H1 (cell line): ENCODE measurements around the gene SERINC4. TPM values are rescaled to one million over a fixed set of nuclear protein-coding genes. Genes with fewer than 3 reads are reported as not detected.

ENCODE experiments used
- CTCF ChIA-PET: fragments of 300-600 bp; sonication (Branson Sonifier 250); formaldehyde crosslinking; loops from one replicate; lab custom pipeline; 2021; ENCODE audit not compliant: partially characterized antibody; lab: Charles Lee
- POLR2A ChIA-PET: fragments of 300-600 bp; sonication (Branson Sonifier 250); formaldehyde crosslinking; loops from one replicate; lab custom pipeline; 2021; ENCODE audit warnings: inconsistent platforms; ENCODE audit not compliant: partially characterized antibody; lab: Charles Lee
- DNase-seq, 2 experiments: peaks; one replicate each; pipeline versions ENCODE4 v3.0.0 to v3.0.0-alpha.2; 2010 to 2022; ENCODE audit warnings: low spot score in 2 of 2, low read depth in 1 of 2, mixed read lengths in 1 of 2
- FAIRE-seq: peaks from 2 replicates; lab custom pipeline; 2011; peaks lifted over from hg19 to GRCh38; lab: Jason Lieb, UNC
- H2AFZ ChIP-seq: 2 replicates; pipeline ENCODE4 v1.8.1; 2012; ENCODE audit warnings: low read length, inconsistent platforms
- H2AK5ac ChIP-seq: 2 replicates; pipeline ENCODE4 v1.6.1; 2013; ENCODE audit warnings: low read depth, low read length
- H2BK120ac ChIP-seq: replicated peaks from 2 replicates; pipeline ENCODE3; 2013; ENCODE audit warnings: low read depth, low read length, inconsistent platforms
- H2BK12ac ChIP-seq: 2 replicates; pipeline ENCODE4 v1.6.1; 2013; ENCODE audit warnings: low read depth, low read length
- H2BK15ac ChIP-seq: 2 replicates; pipeline ENCODE4 v1.6.1; 2013; ENCODE audit warnings: low read length
- H2BK20ac ChIP-seq: 2 replicates; pipeline ENCODE4 v1.6.1; 2013; ENCODE audit warnings: low read length
- H2BK5ac ChIP-seq: 2 replicates; pipeline ENCODE4 v1.6.1; 2013; ENCODE audit warnings: low read depth, low read length
- H3K14ac ChIP-seq: 2 replicates; pipeline ENCODE4 v1.6.1; 2013; ENCODE audit warnings: inconsistent platforms; ENCODE audit not compliant: insufficient read length
- H3K18ac ChIP-seq: 2 replicates; pipeline ENCODE4 v1.6.1; 2013; ENCODE audit warnings: low read length; ENCODE audit errors: extremely low read depth
- H3K23ac ChIP-seq: 2 replicates; pipeline ENCODE4 v1.6.1; 2013; ENCODE audit warnings: inconsistent platforms; ENCODE audit not compliant: insufficient read length
- H3K23me2 ChIP-seq: 2 replicates; pipeline ENCODE4 v1.6.1; 2013; ENCODE audit warnings: low read depth, low read length
- H3K27ac ChIP-seq: 2 replicates; pipeline ENCODE4 v1.6.1; 2011; ENCODE audit warnings: low read depth, low read length, inconsistent platforms
- H3K27me3 ChIP-seq, 4 experiments: replicated peaks in 1 of 4; 1 replicate in 1 of 4; 2 replicates in 3 of 4; pipeline versions ENCODE4 v1.6.1 to v1.8.1; 2011 to 2013; ENCODE audit warnings: low read length in 3 of 4, mild to moderate bottlenecking in 3 of 4, inconsistent platforms in 2 of 4, mixed read lengths in 2 of 4, moderate library complexity in 1 of 4; ENCODE audit not compliant: control insufficient read depth in 3 of 4, insufficient read depth in 3 of 4; ENCODE audit errors: extremely low read depth in 1 of 4
- H3K36me3 ChIP-seq, 4 experiments: 2 replicates each; pipeline versions ENCODE4 v1.6.1 to v1.8.1; 2011 to 2013; ENCODE audit warnings: mild to moderate bottlenecking in 4 of 4, low read length in 3 of 4, moderate library complexity in 2 of 4, control low read depth in 1 of 4, inconsistent platforms in 1 of 4; ENCODE audit not compliant: insufficient read depth in 4 of 4, control insufficient read depth in 2 of 4
- H3K4ac ChIP-seq: replicated peaks from 2 replicates; pipeline ENCODE3; 2013; ENCODE audit warnings: low read length, low read depth, mixed read lengths, inconsistent platforms; ENCODE audit not compliant: insufficient read length
- H3K4me1 ChIP-seq, 4 experiments: replicated peaks in 1 of 4; 1 replicate in 1 of 4; 2 replicates in 3 of 4; pipeline versions ENCODE4 v1.6.1 to v1.8.1; 2011 to 2013; ENCODE audit warnings: low read length in 3 of 4, inconsistent platforms in 2 of 4, mixed read lengths in 1 of 4; ENCODE audit not compliant: insufficient read depth in 4 of 4, control insufficient read depth in 3 of 4
- H3K4me2 ChIP-seq, 2 experiments: 2 replicates each; pipeline versions ENCODE4 v1.6.1 to v1.8.1; 2011 to 2013; ENCODE audit warnings: low read depth in 2 of 2, low read length in 2 of 2, control low read depth in 1 of 2, inconsistent platforms in 1 of 2, mild to moderate bottlenecking in 1 of 2; ENCODE audit not compliant: insufficient read depth in 1 of 2
- H3K4me3 ChIP-seq, 4 experiments: fragments of 200-600, 300-600 bp in 1 of 4; sonication (generic), shearing (Covaris generic), sonication (Bioruptor Twin) in 1 of 4; 2 replicates each; pipeline versions ENCODE4 v1.5.1 to v1.8.1; 2011 to 2016; ENCODE audit warnings: low read length in 4 of 4, low read depth in 3 of 4, control low read depth in 2 of 4, inconsistent platforms in 2 of 4, mild to moderate bottlenecking in 2 of 4, mixed read lengths in 1 of 4, moderate library complexity in 1 of 4; ENCODE audit not compliant: insufficient read depth in 2 of 4; ENCODE audit errors: extremely low read depth in 1 of 4
- H3K56ac ChIP-seq: replicated peaks from 2 replicates; pipeline ENCODE3; 2013; ENCODE audit warnings: low read depth, mild to moderate bottlenecking, mixed read lengths, low read length, inconsistent platforms; ENCODE audit not compliant: insufficient read length
- H3K79me1 ChIP-seq: 2 replicates; pipeline ENCODE4 v1.6.1; 2013; ENCODE audit warnings: low read depth, low read length, control low read depth
- H3K79me2 ChIP-seq, 2 experiments: 2 replicates each; pipeline versions ENCODE4 v1.6.1 to v1.8.1; 2012 to 2013; ENCODE audit warnings: low read length in 2 of 2, mild to moderate bottlenecking in 2 of 2, inconsistent platforms in 1 of 2; ENCODE audit not compliant: insufficient read depth in 2 of 2, control insufficient read depth in 1 of 2
- H3K9ac ChIP-seq, 4 experiments: replicated peaks in 1 of 4; 1 replicate in 1 of 4; 2 replicates in 3 of 4; pipeline versions ENCODE4 v1.6.1 to v1.8.1; 2011 to 2013; ENCODE audit warnings: low read depth in 3 of 4, low read length in 3 of 4, control low read depth in 2 of 4, mild to moderate bottlenecking in 2 of 4, moderate library complexity in 2 of 4, inconsistent platforms in 1 of 4; ENCODE audit errors: extremely low read depth in 1 of 4
- H3K9me3 ChIP-seq, 2 experiments: 2 replicates each; pipeline versions ENCODE4 v1.6.1 to v1.8.1; 2012 to 2013; ENCODE audit warnings: mild to moderate bottlenecking in 2 of 2, moderate library complexity in 2 of 2, control low read depth in 1 of 2, inconsistent platforms in 1 of 2, low read depth in 1 of 2, low read length in 1 of 2, mixed read lengths in 1 of 2; ENCODE audit not compliant: insufficient read depth in 2 of 2
- H4K20me1 ChIP-seq, 2 experiments: replicated peaks in 1 of 2; 2 replicates each; pipeline versions ENCODE3 to v1.8.1; 2011 to 2013; ENCODE audit warnings: inconsistent platforms in 2 of 2, low read length in 2 of 2, mild to moderate bottlenecking in 1 of 2; ENCODE audit not compliant: insufficient read depth in 2 of 2, control insufficient read depth in 1 of 2
- H4K5ac ChIP-seq: 2 replicates; pipeline ENCODE4 v1.6.1; 2013; ENCODE audit warnings: low read length, low read depth, mixed read lengths, inconsistent platforms; ENCODE audit not compliant: insufficient read length
- H4K8ac ChIP-seq: 2 replicates; pipeline ENCODE4 v1.8.0; 2013; ENCODE audit warnings: mild to moderate bottlenecking, moderate library complexity, low read length, inconsistent platforms; ENCODE audit not compliant: insufficient read depth; ENCODE audit errors: extremely low read depth
- H4K91ac ChIP-seq: replicated peaks from 2 replicates; pipeline ENCODE3; 2013; ENCODE audit warnings: low read length, mixed read lengths, inconsistent platforms; ENCODE audit not compliant: insufficient read length
- BACH1 ChIP-seq: IDR thresholded peaks from 2 replicates; pipeline ENCODE4 v1.6.1; 2012; ENCODE audit warnings: low read length, improper control_type of control experiment
- CHD2 ChIP-seq: IDR thresholded peaks from 2 replicates; pipeline ENCODE4 v1.6.1; 2012; ENCODE audit warnings: low read length, improper control_type of control experiment
- HDAC2 ChIP-seq, 2 experiments: fragments of 300-600 bp in 1 of 2; sonication (generic) in 1 of 2; IDR thresholded peaks; 2 replicates each; pipeline ENCODE4 v1.6.1; 2011 to 2012; ENCODE audit warnings: low read depth in 2 of 2, low read length in 2 of 2, mild to moderate bottlenecking in 2 of 2, moderate library complexity in 2 of 2, borderline replicate concordance in 1 of 2, inconsistent platforms in 1 of 2
- KDM4A ChIP-seq: IDR thresholded peaks from one replicate; pipeline ENCODE4 v1.7.1; 2012; ENCODE audit warnings: low read depth, mild to moderate bottlenecking, moderate library complexity, low read length, inconsistent platforms; ENCODE audit not compliant: severe bottlenecking
- POLR2AphosphoS5 ChIP-seq: IDR thresholded peaks from 2 replicates; pipeline ENCODE4 v1.6.1; 2011; ENCODE audit warnings: low read depth, low read length
- SRF ChIP-seq: IDR thresholded peaks from 2 replicates; pipeline ENCODE4 v1.6.1; 2011; ENCODE audit warnings: mild to moderate bottlenecking, low read depth, low read length, moderate library complexity
- SUZ12 ChIP-seq: fragments of 200-600 bp; sonication (generic); IDR thresholded peaks from 2 replicates; pipeline ENCODE4 v1.6.1; 2012; ENCODE audit warnings: mild to moderate bottlenecking, inconsistent platforms, low read length, moderate library complexity, mixed read lengths
- TCF12 ChIP-seq: IDR thresholded peaks from 2 replicates; pipeline ENCODE4 v1.6.1; 2011; ENCODE audit warnings: low read depth, mild to moderate bottlenecking, low read length
- TEAD4 ChIP-seq: IDR thresholded peaks from 2 replicates; pipeline ENCODE4 v1.6.1; 2012; ENCODE audit warnings: low read depth, low read length, inconsistent platforms, mixed read lengths
- WGBS, 2 experiments: shearing (Covaris generic) in 1 of 2; methylation state at CpG; one replicate each; pipeline versions ENCODE4 v1.1.6 to v1.1.7; 2013 to 2015; ENCODE audit warnings: low lambda C conversion rate in 2 of 2, mixed read lengths in 2 of 2, inconsistent platforms in 1 of 2, low coverage in 1 of 2, missing lambda C conversion rate in 1 of 2; ENCODE audit not compliant: insufficient replicate concordance in 2 of 2, insufficient coverage in 1 of 2, insufficient read length in 1 of 2; ENCODE audit errors: extremely low coverage in 1 of 2, missing lambda C conversion rate in 1 of 2; 5-methylcytosine and 5-hydroxymethylcytosine counted together
- polyA plus RNA-seq, 7 experiments: library from polyadenylated mRNA; depleted of rRNA in 3 of 7; stranded (reverse) in 5 of 7; unstranded in 2 of 7; fragments of >200 nt in 5 of 7; fragments of 200-250 nt in 2 of 7; gene quantifications; 1 replicate in 5 of 7; 2 replicates in 1 of 7; 4 replicates in 1 of 7; pipeline versions ENCODE4 v1.2.1 to v1.2.3, GENCODE V29; 2011 to 2013; ENCODE audit warnings: missing spikeins in 2 of 7, mixed read lengths in 2 of 7
- total RNA-seq: library from RNA; stranded (reverse); fragmentation: NEBNext Ultra II Directional; extraction: Animal tissue kit (Norgen Biotek cat#: 25700); gene quantifications from 2 replicates; pipeline ENCODE4 v1.2.1, GENCODE V29; 2021
- TF ChIP-seq, protein P1 (sequence below): IDR thresholded peaks from 2 replicates; pipeline ENCODE4 v1.6.1; 2012; ENCODE audit warnings: low read length, inconsistent platforms
- TF ChIP-seq, protein P2 (sequence below): IDR thresholded peaks from 2 replicates; pipeline ENCODE4 v1.6.1; 2012; ENCODE audit warnings: inconsistent platforms

The SERINC4 gene
- total and polyA plus RNA-seq, 2 of the 8 experiments (the other 6 are each of a cell fraction or from before 2014, with no cell fraction given), result 0.08 TPM; not detected in 1

DNA sequence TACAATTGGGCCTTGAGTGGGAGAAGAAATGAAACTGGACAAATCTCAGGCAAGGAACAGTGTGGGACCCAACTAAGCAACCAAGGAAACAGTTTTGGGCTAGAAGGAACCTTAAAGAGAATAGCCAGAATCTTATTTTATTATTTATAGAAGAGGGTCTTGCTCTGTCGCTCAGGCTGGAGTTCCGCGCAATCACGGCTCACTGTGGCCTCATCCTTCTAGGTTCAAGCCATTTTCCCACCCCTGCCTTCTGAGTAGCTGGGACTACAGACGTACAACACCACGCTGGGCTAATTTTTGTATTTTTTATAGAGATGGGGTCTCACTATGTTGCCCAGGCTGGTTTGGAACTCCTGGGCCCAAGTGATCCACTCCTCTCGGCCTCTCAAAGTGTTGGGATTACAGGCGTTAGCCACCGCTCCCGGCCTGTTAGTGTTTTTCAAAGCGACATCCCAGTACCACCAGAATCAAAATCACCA lies 26.0 kb upstream of the SERINC4 start:
- peaks cover 0 to 4% (median 2%) of the 10 kb centered on the region in 4 experiments; a peak in 4 of 7 replicates for H3K4me1 ChIP-seq
- FAIRE-seq, result no peak
- CTCF ChIA-PET, result no interaction called here
- H2BK15ac ChIP-seq, result no peak overlapping the region
- no peak overlapping the region for H3K9ac ChIP-seq
- peaks cover 3 to 21% of the 10 kb centered on the region in 2 experiments for H3K79me2 ChIP-seq
- H3K23me2 ChIP-seq, result no peaks in the 10 kb centered on the region
- H4K20me1 ChIP-seq, result no peaks in the 10 kb centered on the region
- no peak overlapping the region for H4K91ac ChIP-seq
- no peak overlapping the region for H2BK5ac ChIP-seq
- no peak overlapping the region for H3K4ac ChIP-seq
- no peak overlapping the region for H3K14ac ChIP-seq
- no peak overlapping the region for H2BK120ac ChIP-seq
- peak overlapping the region; percentile 66; the same call in 1 of the 2 replicates for H4K8ac ChIP-seq
- H3K9me3 ChIP-seq, result peaks cover 0 to 3% of the 10 kb centered on the region in 2 experiments; a peak in 2 of 4 replicates
- H2AFZ ChIP-seq, result no peak overlapping the region
- no peak overlapping the region for H4K5ac ChIP-seq
- no peak overlapping the region for H2BK20ac ChIP-seq
- POLR2A ChIA-PET, result interaction anchor here (0.6 to 1.4 kb wide), 2 partner anchors 35 to 343 kb away, joined by 4 to 5 read pairs; no protein-coding TSS in a partner anchor
- H3K27ac ChIP-seq, result no peak overlapping the region
- H3K18ac ChIP-seq, result no peak overlapping the region; the same call in 1 of the 2 replicates
- peaks cover 0 to 5% (median 0%) of the 10 kb centered on the region in 4 experiments; a peak in 1 of 8 replicates for H3K36me3 ChIP-seq
- H3K56ac ChIP-seq, result no peak overlapping the region
- no peak overlapping the region for H2AK5ac ChIP-seq
- H3K27me3 ChIP-seq, result peaks cover 0 to 16% (median 4%) of the 10 kb centered on the region in 4 experiments; a peak in 4 of 7 replicates
- DNase-seq, result no peak
- TF ChIP-seq, protein P1, sequence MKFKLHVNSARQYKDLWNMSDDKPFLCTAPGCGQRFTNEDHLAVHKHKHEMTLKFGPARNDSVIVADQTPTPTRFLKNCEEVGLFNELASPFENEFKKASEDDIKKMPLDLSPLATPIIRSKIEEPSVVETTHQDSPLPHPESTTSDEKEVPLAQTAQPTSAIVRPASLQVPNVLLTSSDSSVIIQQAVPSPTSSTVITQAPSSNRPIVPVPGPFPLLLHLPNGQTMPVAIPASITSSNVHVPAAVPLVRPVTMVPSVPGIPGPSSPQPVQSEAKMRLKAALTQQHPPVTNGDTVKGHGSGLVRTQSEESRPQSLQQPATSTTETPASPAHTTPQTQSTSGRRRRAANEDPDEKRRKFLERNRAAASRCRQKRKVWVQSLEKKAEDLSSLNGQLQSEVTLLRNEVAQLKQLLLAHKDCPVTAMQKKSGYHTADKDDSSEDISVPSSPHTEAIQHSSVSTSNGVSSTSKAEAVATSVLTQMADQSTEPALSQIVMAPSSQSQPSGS, result no peak
- TF ChIP-seq SRF, result no peak
- TF ChIP-seq KDM4A, result no peak
- TF ChIP-seq SUZ12, result no peak
- no peak for TF ChIP-seq POLR2AphosphoS5
- no peak for TF ChIP-seq CHD2
- TF ChIP-seq, protein P2, sequence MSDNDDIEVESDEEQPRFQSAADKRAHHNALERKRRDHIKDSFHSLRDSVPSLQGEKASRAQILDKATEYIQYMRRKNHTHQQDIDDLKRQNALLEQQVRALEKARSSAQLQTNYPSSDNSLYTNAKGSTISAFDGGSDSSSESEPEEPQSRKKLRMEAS, result no peak
- TF ChIP-seq HDAC2 (IDR thresholded peaks at IDR 0.05; ENCODE audit: borderline replicate concordance in 1 of 2, low read depth in 2 of 2, low read length in 2 of 2), result no peak
- TF ChIP-seq TCF12, result no peak
- no peak for TF ChIP-seq TEAD4
- TF ChIP-seq BACH1, result no peak
- no peaks in the 10 kb centered on the region for H3K79me1 ChIP-seq
- H3K23ac ChIP-seq, result no peak overlapping the region
- peak overlapping the region in 1 of 2 experiments; percentile 64; a peak in 2 of 4 replicates for H3K4me2 ChIP-seq
- H2BK12ac ChIP-seq, result no peak overlapping the region
- 96% methylated on average over 11 of the region's 11 CpGs; no CpG with 5 or more reads in 1 of the 2 experiments for WGBS, 2 experiments
- peak overlapping the region in 1 of 4 experiments; percentile 82; a peak in 2 of 8 replicates for H3K4me3 ChIP-seq
